Measurements from ENCODE around the gene CD151.

CD151 gene

DNA sequence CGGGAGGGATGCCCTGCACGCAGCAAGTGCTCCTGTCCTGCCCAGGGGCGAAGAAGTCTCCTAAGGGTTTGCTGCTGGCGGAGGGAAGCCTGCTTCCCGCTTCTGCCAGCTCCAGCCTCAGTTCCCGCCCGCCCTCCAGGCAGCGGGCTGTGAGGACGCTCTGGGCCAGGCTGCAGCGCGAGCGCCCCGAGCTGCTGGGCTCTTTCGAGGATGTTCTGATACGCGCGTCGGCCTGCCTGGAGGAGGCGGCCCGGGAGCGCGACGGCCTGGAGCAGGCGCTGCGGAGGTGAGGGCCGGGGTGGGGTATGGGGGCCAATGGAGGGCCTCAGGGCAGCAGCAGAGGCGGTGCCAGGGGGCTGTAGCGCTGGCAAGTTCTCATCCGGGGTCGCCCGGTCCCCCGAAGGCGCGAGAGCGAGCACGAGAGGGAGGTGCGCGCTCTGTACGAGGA, 2.9 kb upstream of the CD151 start:
- no peak for DNase-seq

GRCh38 chr11:830295-831117, 2.2 kb upstream of the CD151 start:
- DNase-seq, result peak; percentile 21

DNA sequence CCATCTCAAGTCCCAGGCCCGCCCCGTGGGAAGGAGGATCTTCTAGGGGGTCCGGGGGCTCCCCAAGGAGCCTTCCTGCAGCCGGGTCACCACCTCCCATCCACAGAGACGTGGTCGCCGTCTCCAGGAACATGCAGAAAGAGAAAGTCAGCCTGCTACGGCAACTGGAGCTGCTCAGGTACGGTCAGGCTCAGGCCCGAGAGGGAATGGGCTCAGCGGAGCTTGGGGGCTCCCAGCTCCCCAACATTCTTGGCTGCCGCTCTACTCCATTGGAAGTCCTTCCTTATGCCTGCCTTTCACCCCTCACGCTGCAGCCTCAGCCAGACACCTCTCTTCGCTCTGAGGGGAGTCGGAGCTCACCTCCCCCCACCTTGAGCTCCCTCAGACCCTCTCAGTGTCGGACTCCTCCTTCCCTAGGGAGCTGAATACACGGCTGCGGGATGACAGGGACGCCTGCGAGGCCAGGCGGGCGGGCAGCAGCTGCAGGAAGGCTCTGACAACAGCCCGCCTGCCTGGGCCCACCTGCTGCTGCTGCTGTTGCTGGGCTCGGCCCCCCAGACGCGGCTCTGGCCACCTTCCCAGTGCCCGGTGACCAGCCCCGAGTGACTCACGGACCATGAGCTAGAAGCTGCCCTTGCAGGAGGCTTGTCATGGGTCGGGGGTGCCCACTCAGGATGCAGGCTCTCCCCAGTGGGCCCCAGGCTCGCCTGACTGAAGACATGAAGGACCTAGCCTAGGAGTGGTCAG, 1.5 kb upstream of the CD151 start:
- no peak for DNase-seq

- DNase-seq, result no peak
Measured at GRCh38 chr11:831961-832528, 707 bp upstream of the CD151 start.

DNA sequence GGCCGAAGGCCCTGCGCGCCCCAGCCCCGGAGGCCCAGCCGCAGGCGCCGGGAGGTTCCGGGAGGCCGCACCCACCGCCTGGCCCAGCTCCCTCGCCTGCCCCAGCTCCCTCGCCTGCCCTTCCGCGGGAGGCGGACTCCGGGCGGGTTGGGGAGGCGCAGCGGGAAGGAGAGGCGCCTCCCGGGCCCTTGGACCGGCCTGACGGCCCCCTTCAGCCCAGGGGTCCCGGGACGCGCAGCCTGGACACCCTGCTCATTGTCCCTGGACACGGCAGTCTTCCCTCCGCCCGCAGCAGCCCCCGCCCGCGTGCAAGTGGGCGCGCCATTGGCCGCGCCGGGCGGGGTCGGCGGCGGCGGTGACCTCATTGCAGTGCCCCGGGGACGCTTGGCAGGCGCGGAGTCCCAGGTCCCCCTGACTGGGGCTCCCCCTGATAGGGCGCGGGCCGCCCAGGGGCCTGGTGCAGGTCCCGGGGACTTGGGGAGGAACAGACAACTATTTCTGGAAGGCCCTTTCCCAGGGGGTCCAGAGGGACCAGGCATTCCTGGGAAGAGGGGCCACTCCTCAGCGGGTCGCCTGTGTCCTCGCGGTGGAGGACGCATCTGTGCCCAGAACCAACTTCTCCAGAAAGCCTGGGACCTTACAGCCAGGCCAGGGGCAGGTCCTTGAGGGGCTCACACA, 501 bp downstream of the CD151 start:
- DNase-seq, result no peak

- DNase-seq, result no peak
Measured at GRCh38 chr11:833849-834311, 1.1 kb downstream of the CD151 start.

DNA sequence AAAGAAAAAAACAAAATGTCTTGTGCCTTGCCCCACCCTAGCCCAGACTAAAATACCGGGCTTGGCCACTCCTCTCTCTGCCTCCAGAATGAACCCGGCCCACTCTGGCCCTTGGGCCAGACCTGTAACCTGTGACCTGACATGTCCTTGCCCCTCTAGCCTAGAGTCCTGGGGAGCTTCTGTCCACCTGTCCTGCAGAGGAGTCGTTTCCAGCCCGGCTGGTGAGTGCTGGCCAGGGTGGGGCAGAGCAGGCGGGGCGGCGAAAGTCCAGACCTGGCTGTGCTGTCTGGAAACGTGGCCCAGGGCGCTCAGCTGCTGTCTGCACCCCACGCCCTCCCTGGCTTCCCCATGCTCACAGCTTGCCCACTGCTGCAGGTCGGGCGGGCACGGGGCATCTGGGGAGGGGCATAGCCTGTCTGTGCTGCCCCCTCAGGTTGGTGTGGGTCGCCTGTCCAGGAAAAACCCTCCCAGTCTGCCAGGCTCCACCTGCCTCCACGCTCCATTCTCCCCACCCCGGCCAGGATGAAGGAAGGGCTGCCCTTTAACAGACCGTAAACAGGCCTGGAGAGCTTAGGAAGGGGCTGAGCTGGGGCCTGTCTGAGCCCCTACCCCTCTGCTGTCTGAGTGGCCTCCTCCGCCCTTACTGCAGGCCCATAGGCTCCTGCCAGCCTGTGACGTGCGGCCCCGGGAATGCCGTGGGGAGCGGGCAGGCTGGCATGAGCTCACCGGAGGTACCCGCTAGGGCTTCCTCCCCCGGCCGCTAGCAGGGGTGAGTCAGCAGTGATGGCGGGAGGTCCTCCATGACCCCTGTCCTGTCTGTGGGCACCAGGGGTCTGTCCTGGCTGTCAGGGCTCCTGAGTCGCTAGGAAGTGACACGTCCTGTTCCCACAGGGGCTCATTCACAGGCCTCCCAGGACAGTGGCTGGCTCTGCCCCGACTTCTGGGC, 1.9 kb downstream of the CD151 start:
- DNase-seq, result no peak

- DNase-seq, result no peak
Measured at GRCh38 chr11:836274-836673, 3.5 kb downstream of the CD151 start.

DNA sequence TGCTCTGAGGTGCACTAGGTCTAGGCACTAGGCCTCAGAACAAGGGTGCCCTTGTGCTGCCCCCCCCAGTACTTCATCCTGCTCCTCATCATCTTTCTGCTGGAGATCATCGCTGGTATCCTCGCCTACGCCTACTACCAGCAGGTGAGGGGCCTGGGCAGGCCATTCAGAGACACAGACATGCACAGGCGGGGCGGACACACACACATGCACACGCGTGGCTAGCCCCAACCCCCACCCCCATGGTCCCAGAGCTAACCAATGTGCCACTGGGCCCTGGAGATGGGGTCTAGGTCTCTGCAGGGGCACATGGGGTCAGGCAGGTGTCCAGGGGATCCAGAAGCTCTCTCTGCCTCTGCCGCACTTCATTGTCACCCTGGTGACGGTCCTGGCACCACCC, 3.9 kb downstream of the CD151 start:
- DNase-seq, result no peak

- DNase-seq, result no peak
Measured at GRCh38 chr11:837189-837989, 4.6 kb downstream of the CD151 start.

- no peak for DNase-seq
Measured at GRCh38 chr11:837990-838307, 5.2 kb downstream of the CD151 start.

GRCh38 chr11:838441-839279, 5.9 kb downstream of the CD151 start:
- DNase-seq, result no peak

DNA sequence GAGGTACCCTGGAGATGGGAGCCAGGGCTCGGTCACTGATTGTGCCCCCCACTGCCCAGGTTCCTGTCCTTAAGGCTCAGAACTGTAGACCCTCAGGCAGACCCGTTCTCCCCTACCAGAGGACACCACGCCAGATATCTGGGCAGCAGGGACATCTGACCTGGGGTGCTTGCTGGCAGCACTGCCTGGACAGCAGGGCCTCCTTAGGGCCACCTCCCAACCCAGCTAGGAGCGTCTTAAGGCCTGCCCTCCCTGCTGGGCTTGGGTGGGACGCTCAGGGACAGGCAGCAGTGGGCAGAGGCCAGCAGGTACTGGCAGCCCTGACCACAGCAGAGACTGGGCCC, 6.5 kb downstream of the CD151 start:
- no peak for DNase-seq

GRCh38 chr11:839875-840617, 7.3 kb downstream of the CD151 start:
- no peak for DNase-seq

- DNase-seq, result no peak
Measured at GRCh38 chr11:841981-842369, 9.2 kb downstream of the CD151 start.

DNA sequence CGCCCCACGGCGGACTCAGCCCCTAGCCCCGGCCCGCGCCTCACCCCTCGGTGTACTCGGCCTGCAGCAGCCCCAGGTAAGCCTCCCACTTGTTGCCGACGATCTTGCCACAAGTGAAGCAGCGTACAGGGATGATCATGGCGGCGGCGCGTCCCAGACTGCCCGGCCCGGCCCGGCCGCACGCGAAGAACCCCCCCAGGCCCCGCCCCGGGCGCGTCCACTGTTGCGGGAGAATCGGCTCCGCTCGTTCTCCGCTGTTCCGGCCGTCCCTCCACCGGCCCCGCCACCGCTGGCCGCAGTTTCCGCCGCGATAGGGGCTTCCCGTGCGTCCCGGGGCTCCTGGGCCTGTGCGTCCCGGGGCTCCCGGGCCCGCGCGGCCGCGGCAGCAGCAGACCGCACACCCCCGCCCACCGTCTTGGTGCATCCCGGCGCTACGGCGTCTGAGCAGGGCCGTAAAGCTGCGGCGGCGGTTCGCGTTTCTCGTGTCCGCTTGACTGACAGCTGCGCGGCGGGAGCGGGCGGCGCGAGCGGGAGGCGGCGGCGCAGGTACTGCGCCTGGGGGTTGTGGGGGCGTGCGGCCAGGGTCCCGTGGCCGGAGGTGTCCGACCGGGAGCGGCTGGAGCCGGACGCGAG, 9.7 kb downstream of the CD151 start, which contains the start of the genes POLR2L and TSPAN4:
Gene POLR2L (minus strand): TSS at position 160 of the 633 bp plus-strand sequence. CDS start 21 bp downstream, at position 139.
Gene TSPAN4 (plus strand): TSS at position 483 of the 633 bp plus-strand sequence. CDS start 7,453 bp downstream, outside the sequence.
- DNase-seq, result no peak

- DNase-seq, result no peak
Measured at GRCh38 chr11:843086-843734, 10.5 kb downstream of the CD151 start.

Measured in DMS79 (cell line).